ENCODE measurements around the gene TMIE. TPM values are rescaled to one million over a fixed set of nuclear protein-coding genes. Genes with fewer than 3 reads are reported as not detected.

Gene TMIE
- total and polyA plus RNA-seq, 9 of the 15 experiments (the other 6 are each of a cell fraction or from before 2014, with no cell fraction given), result not detected

DNA sequence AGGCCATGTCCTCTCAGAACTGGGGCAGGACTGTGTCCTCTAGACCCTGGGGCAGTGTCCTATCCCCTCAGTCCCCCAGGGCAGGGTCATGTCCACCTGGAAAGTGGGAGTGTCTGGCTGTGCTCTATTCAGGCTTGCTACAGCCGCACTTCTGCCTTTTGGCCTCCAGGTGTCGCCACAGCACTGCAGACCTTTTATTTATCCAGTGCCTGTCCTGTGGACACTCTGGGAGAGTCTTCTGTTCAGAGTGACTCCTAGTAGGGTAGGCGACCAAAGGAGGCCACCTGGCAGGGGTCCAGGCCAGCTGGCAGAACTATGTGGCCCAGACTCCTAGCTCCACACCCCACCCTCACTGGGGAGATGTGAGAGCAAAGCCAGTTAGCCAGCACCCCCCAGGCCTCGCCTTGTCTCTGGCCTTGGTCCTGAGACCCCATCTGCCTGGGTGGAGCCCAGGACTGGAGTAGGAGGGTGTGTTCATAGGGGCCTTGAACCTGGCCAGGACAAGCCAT, 3.9 kb downstream of the TMIE start (continued):
- TF ChIP-seq ZMIZ1 (IDR thresholded peaks at IDR 0.05; ENCODE audit: low read depth in 2 of 2, low read length in 2 of 2), result no peak
- no peak for TF ChIP-seq MCM7 (IDR thresholded peaks at IDR 0.05)
- TF ChIP-seq ADNP (tag; IDR thresholded peaks at IDR 0.05), result no peak
- TF ChIP-seq, protein P1, sequence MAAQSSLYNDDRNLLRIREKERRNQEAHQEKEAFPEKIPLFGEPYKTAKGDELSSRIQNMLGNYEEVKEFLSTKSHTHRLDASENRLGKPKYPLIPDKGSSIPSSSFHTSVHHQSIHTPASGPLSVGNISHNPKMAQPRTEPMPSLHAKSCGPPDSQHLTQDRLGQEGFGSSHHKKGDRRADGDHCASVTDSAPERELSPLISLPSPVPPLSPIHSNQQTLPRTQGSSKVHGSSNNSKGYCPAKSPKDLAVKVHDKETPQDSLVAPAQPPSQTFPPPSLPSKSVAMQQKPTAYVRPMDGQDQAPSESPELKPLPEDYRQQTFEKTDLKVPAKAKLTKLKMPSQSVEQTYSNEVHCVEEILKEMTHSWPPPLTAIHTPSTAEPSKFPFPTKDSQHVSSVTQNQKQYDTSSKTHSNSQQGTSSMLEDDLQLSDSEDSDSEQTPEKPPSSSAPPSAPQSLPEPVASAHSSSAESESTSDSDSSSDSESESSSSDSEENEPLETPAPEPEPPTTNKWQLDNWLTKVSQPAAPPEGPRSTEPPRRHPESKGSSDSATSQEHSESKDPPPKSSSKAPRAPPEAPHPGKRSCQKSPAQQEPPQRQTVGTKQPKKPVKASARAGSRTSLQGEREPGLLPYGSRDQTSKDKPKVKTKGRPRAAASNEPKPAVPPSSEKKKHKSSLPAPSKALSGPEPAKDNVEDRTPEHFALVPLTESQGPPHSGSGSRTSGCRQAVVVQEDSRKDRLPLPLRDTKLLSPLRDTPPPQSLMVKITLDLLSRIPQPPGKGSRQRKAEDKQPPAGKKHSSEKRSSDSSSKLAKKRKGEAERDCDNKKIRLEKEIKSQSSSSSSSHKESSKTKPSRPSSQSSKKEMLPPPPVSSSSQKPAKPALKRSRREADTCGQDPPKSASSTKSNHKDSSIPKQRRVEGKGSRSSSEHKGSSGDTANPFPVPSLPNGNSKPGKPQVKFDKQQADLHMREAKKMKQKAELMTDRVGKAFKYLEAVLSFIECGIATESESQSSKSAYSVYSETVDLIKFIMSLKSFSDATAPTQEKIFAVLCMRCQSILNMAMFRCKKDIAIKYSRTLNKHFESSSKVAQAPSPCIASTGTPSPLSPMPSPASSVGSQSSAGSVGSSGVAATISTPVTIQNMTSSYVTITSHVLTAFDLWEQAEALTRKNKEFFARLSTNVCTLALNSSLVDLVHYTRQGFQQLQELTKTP (IDR thresholded peaks at IDR 0.05; ENCODE audit: low read depth in 1 of 2, partially characterized antibody in 2 of 2), result peak in 1 of 2 experiments; percentile 43
- TF ChIP-seq, protein P2, sequence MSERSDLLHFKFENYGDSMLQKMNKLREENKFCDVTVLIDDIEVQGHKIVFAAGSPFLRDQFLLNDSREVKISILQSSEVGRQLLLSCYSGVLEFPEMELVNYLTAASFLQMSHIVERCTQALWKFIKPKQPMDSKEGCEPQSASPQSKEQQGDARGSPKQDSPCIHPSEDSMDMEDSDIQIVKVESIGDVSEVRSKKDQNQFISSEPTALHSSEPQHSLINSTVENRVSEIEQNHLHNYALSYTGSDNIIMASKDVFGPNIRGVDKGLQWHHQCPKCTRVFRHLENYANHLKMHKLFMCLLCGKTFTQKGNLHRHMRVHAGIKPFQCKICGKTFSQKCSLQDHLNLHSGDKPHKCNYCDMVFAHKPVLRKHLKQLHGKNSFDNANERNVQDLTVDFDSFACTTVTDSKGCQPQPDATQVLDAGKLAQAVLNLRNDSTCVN (CRISPR knock-in tag; IDR thresholded peaks at IDR 0.05), result 0 out of 2 replicates have a peak, but pooled peaks have one; percentile 6

Data from K562 (cell line).